WTC11 (cell line): Measurements from ENCODE around the gene ASTN2. TPM values are rescaled to one million over a fixed set of nuclear protein-coding genes. Genes with fewer than 3 reads are reported as not detected.

Experiments used
- ATAC-seq: fragments of 200-7000 bp; cut with Tn5 transposase; 2 replicates; pipeline ENCODE4 v1.10.0; 2021; ENCODE audit warnings: mild to moderate bottlenecking, moderate library complexity
- CTCF ChIA-PET: fragments of 300-600 bp; sonication (Branson Sonifier 250); formaldehyde crosslinking; loops from one replicate; lab custom pipeline; 2021; ENCODE audit warnings: antibody characterized with exemption; lab: Charles Lee
- POLR2A ChIA-PET: fragments of 350-600 bp; sonication (Branson Sonifier 250); formaldehyde crosslinking; loops from one replicate; lab custom pipeline; 2021; ENCODE audit warnings: antibody characterized with exemption; lab: Charles Lee
- DNase-seq: peaks from one replicate; pipeline ENCODE4 v3.0.0; 2021; ENCODE audit warnings: low spot score
- H3K27ac Mint-ChIP-seq: 2 replicates; pipeline ENCODE4 v1.8.0; 2021; ENCODE audit warnings: mixed read lengths
- H3K27me3 Mint-ChIP-seq: 2 replicates; pipeline ENCODE4 v1.8.0; 2021; ENCODE audit warnings: low read depth, mild to moderate bottlenecking, moderate library complexity, mixed read lengths
- H3K36me3 Mint-ChIP-seq: 2 replicates; pipeline ENCODE4 v1.8.0; 2021; ENCODE audit warnings: mixed read lengths
- H3K4me1 Mint-ChIP-seq: 2 replicates; pipeline ENCODE4 v1.8.0; 2022; ENCODE audit warnings: mixed read lengths
- H3K4me3 Mint-ChIP-seq: 2 replicates; pipeline ENCODE4 v1.8.0; 2021; ENCODE audit warnings: mild to moderate bottlenecking, moderate library complexity, mixed read lengths
- H3K9me3 Mint-ChIP-seq: 2 replicates; pipeline ENCODE4 v1.8.0; 2021; ENCODE audit warnings: mixed read lengths
- CBFB ChIP-seq: sonication (generic); formaldehyde crosslinking; IDR thresholded peaks from 2 replicates; pipeline ENCODE4 v1.8.1; 2022; ENCODE audit warnings: mild to moderate bottlenecking, low read depth, missing genetic modification reagents
- CREB1 ChIP-seq: sonication (generic); formaldehyde crosslinking; IDR thresholded peaks from 2 replicates; pipeline ENCODE4 v1.8.0; 2023; ENCODE audit warnings: mild to moderate bottlenecking, missing genetic modification reagents
- HMGA2 ChIP-seq: fragments of 250-450 bp; sonication (Bioruptor Pico); IDR thresholded peaks from 2 replicates; pipeline ENCODE4 v1.4.0; 2021; ENCODE audit warnings: mild to moderate bottlenecking, moderate library complexity
- IRF2 ChIP-seq: sonication (generic); formaldehyde crosslinking; IDR thresholded peaks from 2 replicates; pipeline ENCODE4 v1.8.0; 2022; ENCODE audit warnings: low read depth, missing genetic modification reagents, borderline replicate concordance
- MAX ChIP-seq: sonication (generic); formaldehyde crosslinking; IDR thresholded peaks from 2 replicates; pipeline ENCODE4 v1.8.0; 2022; ENCODE audit warnings: mild to moderate bottlenecking, missing genetic modification reagents
- NFYB ChIP-seq: sonication (generic); formaldehyde crosslinking; conservative IDR thresholded peaks from 2 replicates; pipeline ENCODE4 v1.8.0; 2022; ENCODE audit warnings: low read depth, missing genetic modification reagents
- NR1H2 ChIP-seq: sonication (generic); formaldehyde crosslinking; IDR thresholded peaks from 2 replicates; pipeline ENCODE4 v1.9.0; 2021; ENCODE audit warnings: mild to moderate bottlenecking, moderate library complexity, missing genetic modification reagents
- NR2C2 ChIP-seq: sonication (generic); formaldehyde crosslinking; IDR thresholded peaks from 2 replicates; pipeline ENCODE4 v1.8.0; 2022; ENCODE audit warnings: mild to moderate bottlenecking, missing genetic modification reagents
- STAT6 ChIP-seq: sonication (generic); formaldehyde crosslinking; conservative IDR thresholded peaks from 2 replicates; pipeline ENCODE4 v1.8.1; 2023; ENCODE audit warnings: mild to moderate bottlenecking, low read depth, missing genetic modification reagents, moderate library complexity
- USF1 ChIP-seq: sonication (generic); formaldehyde crosslinking; IDR thresholded peaks from 2 replicates; pipeline ENCODE4 v1.8.0; 2022; ENCODE audit warnings: mild to moderate bottlenecking, missing genetic modification reagents
- ZBTB21 ChIP-seq: sonication (generic); formaldehyde crosslinking; IDR thresholded peaks from 2 replicates; pipeline ENCODE4 v1.8.1; 2023; ENCODE audit warnings: mild to moderate bottlenecking, missing genetic modification reagents, borderline replicate concordance
- ZMAT4 ChIP-seq: fragments of 250-450 bp; sonication (Bioruptor Pico); IDR thresholded peaks from 2 replicates; pipeline ENCODE4 v1.9.0; 2021; ENCODE audit warnings: mild to moderate bottlenecking
- ZNF121 ChIP-seq: sonication (generic); formaldehyde crosslinking; IDR thresholded peaks from 2 replicates; pipeline ENCODE4 v1.8.0; 2023; ENCODE audit warnings: missing genetic modification reagents
- ZNF532 ChIP-seq: fragments of 250-450 bp; sonication (Bioruptor Pico); IDR thresholded peaks from 2 replicates; pipeline ENCODE4 v1.9.0; 2021; ENCODE audit warnings: mild to moderate bottlenecking, borderline replicate concordance
- total RNA-seq: library from RNA; stranded (reverse); gene quantifications from 3 replicates; pipeline ENCODE4 v1.2.3, GENCODE V29; 2021
- TF ChIP-seq, protein P1 (sequence below): fragments of 250-450 bp; sonication (Bioruptor Pico); IDR thresholded peaks from 2 replicates; pipeline ENCODE4 v1.8.0; 2021; ENCODE audit warnings: mild to moderate bottlenecking
- TF ChIP-seq, protein P2 (sequence below): sonication (generic); formaldehyde crosslinking; IDR thresholded peaks from 2 replicates; pipeline ENCODE4 v1.8.1; 2023; ENCODE audit warnings: mild to moderate bottlenecking, missing genetic modification reagents, moderate library complexity

The ASTN2 gene
- total RNA-seq, 1 experiment from 2014 or later = 16.2 TPM

GRCh38 chr9:117218951-117219350 lies 195.9 kb downstream of the ASTN2 start:
- POLR2A ChIA-PET = no interaction called here
- Mint-ChIP-seq H3K36me3 (no peaks in the 10 kb centered on the region), H3K4me3 (no peak overlapping the region), H3K27ac (no peak overlapping the region), H3K9me3 (no peaks in the 10 kb centered on the region), H3K27me3 (no peaks in the 10 kb centered on the region), H3K4me1 (no peaks in the 10 kb centered on the region)
- CTCF ChIA-PET = no interaction called here
- DNase-seq (no peak), ATAC-seq (no peak)
- TF ChIP-seq ZNF532 (CRISPR knock-in tag) = no peak

- Mint-ChIP-seq H3K27ac (no peak overlapping the region), H3K4me3 (no peak overlapping the region), H3K9me3 (peaks cover 5% of the 10 kb centered on the region; the same call in 1 of the 2 replicates), H3K27me3 (no peaks in the 10 kb centered on the region), H3K4me1 (peaks cover 10% of the 10 kb centered on the region), H3K36me3 (no peaks in the 10 kb centered on the region)
- POLR2A ChIA-PET = no interaction called here
- DNase-seq = no peak
- CTCF ChIA-PET = no interaction called here
- no peak for ATAC-seq
- TF ChIP-seq CBFB (CRISPR knock-in tag) (no peak), ZBTB21 (CRISPR knock-in tag) (no peak), ZMAT4 (CRISPR knock-in tag) (no peak), NFYB (CRISPR knock-in tag) (no peak), STAT6 (no peak), NR2C2 (CRISPR knock-in tag) (no peak), CREB1 (CRISPR knock-in tag) (no peak), ZNF121 (CRISPR knock-in tag) (no peak), USF1 (CRISPR knock-in tag) (no peak), NR1H2 (CRISPR knock-in tag) (no peak), HMGA2 (CRISPR knock-in tag) (no peak), IRF2 (CRISPR knock-in tag) (no peak), MAX (CRISPR knock-in tag) (no peak)
- TF ChIP-seq, protein P1, sequence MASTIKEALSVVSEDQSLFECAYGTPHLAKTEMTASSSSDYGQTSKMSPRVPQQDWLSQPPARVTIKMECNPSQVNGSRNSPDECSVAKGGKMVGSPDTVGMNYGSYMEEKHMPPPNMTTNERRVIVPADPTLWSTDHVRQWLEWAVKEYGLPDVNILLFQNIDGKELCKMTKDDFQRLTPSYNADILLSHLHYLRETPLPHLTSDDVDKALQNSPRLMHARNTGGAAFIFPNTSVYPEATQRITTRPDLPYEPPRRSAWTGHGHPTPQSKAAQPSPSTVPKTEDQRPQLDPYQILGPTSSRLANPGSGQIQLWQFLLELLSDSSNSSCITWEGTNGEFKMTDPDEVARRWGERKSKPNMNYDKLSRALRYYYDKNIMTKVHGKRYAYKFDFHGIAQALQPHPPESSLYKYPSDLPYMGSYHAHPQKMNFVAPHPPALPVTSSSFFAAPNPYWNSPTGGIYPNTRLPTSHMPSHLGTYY (CRISPR knock-in tag) = no peak
- TF ChIP-seq, protein P2, sequence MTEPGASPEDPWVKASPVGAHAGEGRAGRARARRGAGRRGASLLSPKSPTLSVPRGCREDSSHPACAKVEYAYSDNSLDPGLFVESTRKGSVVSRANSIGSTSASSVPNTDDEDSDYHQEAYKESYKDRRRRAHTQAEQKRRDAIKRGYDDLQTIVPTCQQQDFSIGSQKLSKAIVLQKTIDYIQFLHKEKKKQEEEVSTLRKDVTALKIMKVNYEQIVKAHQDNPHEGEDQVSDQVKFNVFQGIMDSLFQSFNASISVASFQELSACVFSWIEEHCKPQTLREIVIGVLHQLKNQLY (CRISPR knock-in tag) = no peak
Observed at GRCh38 chr9:117214416-117214815, 200.4 kb downstream of the ASTN2 start.
